ENCODE measurements around the gene CRYZL1.

DNA sequence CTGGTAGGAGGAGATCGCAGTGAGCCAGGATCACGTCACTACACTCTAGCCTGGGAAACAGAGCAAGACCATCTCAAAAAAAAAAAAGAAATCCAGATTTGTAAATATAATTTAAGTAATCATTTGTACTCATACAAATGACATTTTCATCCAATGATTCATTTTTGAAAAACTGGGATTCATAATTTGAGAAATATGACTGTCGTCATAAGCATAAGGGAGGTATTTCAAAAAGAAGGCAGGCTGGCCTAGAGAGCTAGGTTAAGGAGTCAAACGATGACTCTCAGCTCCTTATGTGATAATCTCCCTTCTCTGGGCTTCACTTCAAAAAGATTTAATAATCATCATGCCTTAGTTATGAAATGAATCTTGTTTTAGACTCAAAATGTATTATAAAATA is 101.9 kb downstream of the CRYZL1 start:
- TF ChIP-seq CREB1 (IDR thresholded peaks at IDR 0.05; ENCODE audit: low read depth) (no peak), EGR1 (IDR thresholded peaks at IDR 0.05) (no peak), FOXM1 (IDR thresholded peaks at IDR 0.05; ENCODE audit: borderline replicate concordance, low read depth) (no peak)
- TF ChIP-seq, protein P1, sequence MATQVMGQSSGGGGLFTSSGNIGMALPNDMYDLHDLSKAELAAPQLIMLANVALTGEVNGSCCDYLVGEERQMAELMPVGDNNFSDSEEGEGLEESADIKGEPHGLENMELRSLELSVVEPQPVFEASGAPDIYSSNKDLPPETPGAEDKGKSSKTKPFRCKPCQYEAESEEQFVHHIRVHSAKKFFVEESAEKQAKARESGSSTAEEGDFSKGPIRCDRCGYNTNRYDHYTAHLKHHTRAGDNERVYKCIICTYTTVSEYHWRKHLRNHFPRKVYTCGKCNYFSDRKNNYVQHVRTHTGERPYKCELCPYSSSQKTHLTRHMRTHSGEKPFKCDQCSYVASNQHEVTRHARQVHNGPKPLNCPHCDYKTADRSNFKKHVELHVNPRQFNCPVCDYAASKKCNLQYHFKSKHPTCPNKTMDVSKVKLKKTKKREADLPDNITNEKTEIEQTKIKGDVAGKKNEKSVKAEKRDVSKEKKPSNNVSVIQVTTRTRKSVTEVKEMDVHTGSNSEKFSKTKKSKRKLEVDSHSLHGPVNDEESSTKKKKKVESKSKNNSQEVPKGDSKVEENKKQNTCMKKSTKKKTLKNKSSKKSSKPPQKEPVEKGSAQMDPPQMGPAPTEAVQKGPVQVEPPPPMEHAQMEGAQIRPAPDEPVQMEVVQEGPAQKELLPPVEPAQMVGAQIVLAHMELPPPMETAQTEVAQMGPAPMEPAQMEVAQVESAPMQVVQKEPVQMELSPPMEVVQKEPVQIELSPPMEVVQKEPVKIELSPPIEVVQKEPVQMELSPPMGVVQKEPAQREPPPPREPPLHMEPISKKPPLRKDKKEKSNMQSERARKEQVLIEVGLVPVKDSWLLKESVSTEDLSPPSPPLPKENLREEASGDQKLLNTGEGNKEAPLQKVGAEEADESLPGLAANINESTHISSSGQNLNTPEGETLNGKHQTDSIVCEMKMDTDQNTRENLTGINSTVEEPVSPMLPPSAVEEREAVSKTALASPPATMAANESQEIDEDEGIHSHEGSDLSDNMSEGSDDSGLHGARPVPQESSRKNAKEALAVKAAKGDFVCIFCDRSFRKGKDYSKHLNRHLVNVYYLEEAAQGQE (IDR thresholded peaks at IDR 0.05; ENCODE audit: low read depth): no peak

Data from Ishikawa (cell line).